Endothelial cell of umbilical vein (primary cell): ENCODE data around the gene RAD51B. TPM values are rescaled to one million over a fixed set of nuclear protein-coding genes. Genes with fewer than 3 reads are reported as not detected.

ENCODE experiments used
- BruUV-seq: library from RNA; stranded (reverse); fragments of 400-500 nt; replicated peaks from 2 replicates; lab custom pipeline; 2021; lab: Mats Ljungman, UMichigan
- CTCF ChIA-PET: fragments of 300-600, 350-600 bp; sonication (Branson Sonifier 250); formaldehyde crosslinking; loops from one replicate; lab custom pipeline; 2021; ENCODE audit warnings: antibody characterized with exemption, inconsistent platforms; lab: Charles Lee
- POLR2A ChIA-PET: fragments of 300-600, 350-600 bp; sonication (Branson Sonifier 250); formaldehyde crosslinking; loops from one replicate; lab custom pipeline; 2021; ENCODE audit warnings: antibody characterized with exemption, inconsistent platforms; lab: Charles Lee
- DNase-seq: peaks from one replicate; pipeline ENCODE4 v3.0.0-alpha.2; 2011; ENCODE audit warnings: low read depth, low spot score
- FAIRE-seq: peaks from 2 replicates; lab custom pipeline; 2011; peaks lifted over from hg19 to GRCh38; lab: Jason Lieb, UNC
- H2AFZ ChIP-seq: 2 replicates; pipeline ENCODE4 v1.6.0; 2012; ENCODE audit warnings: low read depth, low read length, control low read depth, inconsistent platforms
- H3K27ac ChIP-seq: 2 replicates; pipeline ENCODE4 v1.5.1; 2011; ENCODE audit warnings: low read depth, mild to moderate bottlenecking, control low read depth, low read length, moderate library complexity; ENCODE audit not compliant: insufficient read depth
- H3K27me3 ChIP-seq, 2 experiments: 2 replicates each; pipeline versions ENCODE4 v1.6.0 to v1.6.1; 2011; ENCODE audit warnings: low read length in 2 of 2, mixed read lengths in 1 of 2; ENCODE audit not compliant: control insufficient read depth in 2 of 2, insufficient read depth in 2 of 2
- H3K36me3 ChIP-seq, 2 experiments: 2 replicates in 1 of 2; 3 replicates in 1 of 2; pipeline ENCODE4 v1.5.1; 2011; ENCODE audit warnings: low read length in 2 of 2, mild to moderate bottlenecking in 1 of 2, moderate library complexity in 1 of 2; ENCODE audit not compliant: control insufficient read depth in 2 of 2, insufficient read depth in 2 of 2; ENCODE audit errors: extremely low read depth in 1 of 2
- H3K4me1 ChIP-seq: 3 replicates; pipeline ENCODE4 v1.5.1; 2011; ENCODE audit warnings: mild to moderate bottlenecking, low read length; ENCODE audit not compliant: control insufficient read depth, insufficient read depth; ENCODE audit errors: extremely low read depth
- H3K4me2 ChIP-seq: 2 replicates; pipeline ENCODE4 v1.6.1; 2011; ENCODE audit warnings: low read length, control low read depth, mixed read lengths; ENCODE audit not compliant: insufficient read depth
- H3K4me3 ChIP-seq, 3 experiments: fragments of 200-600 bp in 1 of 3; sonication (generic), shearing (Covaris generic) in 1 of 3; replicated peaks in 1 of 3; 2 replicates each; pipeline ENCODE4 v1.5.1; 2011 to 2016; ENCODE audit warnings: control low read depth in 3 of 3, low read length in 3 of 3, mild to moderate bottlenecking in 2 of 3, inconsistent platforms in 1 of 3, low read depth in 1 of 3, moderate library complexity in 1 of 3; ENCODE audit not compliant: insufficient read depth in 1 of 3
- H3K79me2 ChIP-seq: 2 replicates; pipeline ENCODE4 v1.6.0; 2012; ENCODE audit warnings: low read length, inconsistent platforms; ENCODE audit not compliant: control insufficient read depth, insufficient read depth
- H3K9ac ChIP-seq: replicated peaks from 2 replicates; pipeline ENCODE3; 2011; ENCODE audit warnings: low read length, control low read depth; ENCODE audit not compliant: insufficient read depth; ENCODE audit errors: extremely low read depth
- H3K9me1 ChIP-seq: replicated peaks from 3 replicates; pipeline ENCODE4 v1.6.0; 2011; ENCODE audit warnings: mild to moderate bottlenecking, low read length; ENCODE audit not compliant: control insufficient read depth, insufficient read depth; ENCODE audit errors: extremely low read depth
- H3K9me3 ChIP-seq: replicated peaks from 2 replicates; pipeline ENCODE4 v1.5.1; 2012; ENCODE audit warnings: low read length, inconsistent platforms; ENCODE audit not compliant: control insufficient read depth, insufficient read depth
- H4K20me1 ChIP-seq: replicated peaks from 2 replicates; pipeline ENCODE3; 2011; ENCODE audit warnings: mild to moderate bottlenecking, low read length; ENCODE audit not compliant: control insufficient read depth, insufficient read depth; ENCODE audit errors: extremely low read depth
- EZH2 ChIP-seq: IDR thresholded peaks from 2 replicates; pipeline ENCODE4 v1.6.1; 2012; ENCODE audit warnings: borderline replicate concordance, low read depth, mild to moderate bottlenecking, moderate library complexity, low read length, inconsistent platforms; ENCODE audit not compliant: severe bottlenecking
- GATA2 ChIP-seq: IDR thresholded peaks from 2 replicates; pipeline ENCODE4 v1.7.0; 2011; ENCODE audit warnings: low read depth, mild to moderate bottlenecking, moderate library complexity, mixed read lengths, low read length; ENCODE audit not compliant: insufficient read length, insufficient read depth
- JUN ChIP-seq: IDR thresholded peaks from 2 replicates; pipeline ENCODE4 v1.6.1; 2011; ENCODE audit warnings: borderline replicate concordance, low read depth; ENCODE audit not compliant: insufficient read length, insufficient read depth
- MYC ChIP-seq: IDR thresholded peaks from one replicate; pipeline ENCODE4 v1.6.1; 2011; ENCODE audit warnings: mild to moderate bottlenecking, low read depth, low read length
- POLR2A ChIP-seq: IDR thresholded peaks from 2 replicates; pipeline ENCODE4 v1.6.1; 2012; ENCODE audit warnings: low read depth, mild to moderate bottlenecking, control low read depth, low read length
- POLR2AphosphoS5 ChIP-seq: IDR thresholded peaks from 2 replicates; pipeline ENCODE4 v1.6.1; 2012; ENCODE audit warnings: low read depth, mild to moderate bottlenecking, control low read depth, low read length, moderate library complexity; ENCODE audit not compliant: insufficient read depth
- dilution Hi-C: fragments of 300-500 bp; cut with MboI; formaldehyde crosslinking; loops from one replicate; pipeline ENCODE4 v1.15.0; 2019; ENCODE audit warnings: low sequenced_read_pairs; ENCODE audit not compliant: extremely low pct_ligation_motif_present
- intact Hi-C: fragments of 100-400 bp; cut with micrococcal nuclease; formaldehyde crosslinking; loops from one replicate; pipeline ENCODE4 v1.10.0; 2022
- polyA plus RNA-seq, 4 experiments: library from polyadenylated mRNA; depleted of rRNA in 3 of 4; stranded (reverse) in 3 of 4; unstranded in 1 of 4; fragments of >200 nt; gene quantifications; 2 replicates each; pipeline versions ENCODE4 v1.2.1 to v1.2.3, GENCODE V29; 2011 to 2012; ENCODE audit warnings: missing spikeins in 1 of 4
- total RNA-seq: library from RNA; stranded (reverse); gene quantifications from 2 replicates; pipeline ENCODE4 v1.2.3, GENCODE V29; 2021
- TF ChIP-seq, protein P1 (sequence below), 2 donors: IDR thresholded peaks; 1 replicate in 1 of 2; 2 replicates in 1 of 2; pipeline ENCODE4 v1.5.1; 2011; ENCODE audit warnings: low read length in 2 of 2, mild to moderate bottlenecking in 2 of 2, moderate library complexity in 2 of 2, control low read depth in 1 of 2, inconsistent platforms in 1 of 2, low read depth in 1 of 2; ENCODE audit not compliant: insufficient read depth in 1 of 2; ENCODE audit errors: extremely low read depth in 1 of 2
- TF ChIP-seq, protein P2 (sequence below): IDR thresholded peaks from 2 replicates; pipeline ENCODE4 v1.6.1; 2011; ENCODE audit not compliant: insufficient read depth, insufficient read length

Gene RAD51B
- total and polyA plus RNA-seq, 2 donors (not counting 3 experiments of a cell fraction or from before 2014, with no cell fraction given): 3.9 to 19.0 TPM

DNA sequence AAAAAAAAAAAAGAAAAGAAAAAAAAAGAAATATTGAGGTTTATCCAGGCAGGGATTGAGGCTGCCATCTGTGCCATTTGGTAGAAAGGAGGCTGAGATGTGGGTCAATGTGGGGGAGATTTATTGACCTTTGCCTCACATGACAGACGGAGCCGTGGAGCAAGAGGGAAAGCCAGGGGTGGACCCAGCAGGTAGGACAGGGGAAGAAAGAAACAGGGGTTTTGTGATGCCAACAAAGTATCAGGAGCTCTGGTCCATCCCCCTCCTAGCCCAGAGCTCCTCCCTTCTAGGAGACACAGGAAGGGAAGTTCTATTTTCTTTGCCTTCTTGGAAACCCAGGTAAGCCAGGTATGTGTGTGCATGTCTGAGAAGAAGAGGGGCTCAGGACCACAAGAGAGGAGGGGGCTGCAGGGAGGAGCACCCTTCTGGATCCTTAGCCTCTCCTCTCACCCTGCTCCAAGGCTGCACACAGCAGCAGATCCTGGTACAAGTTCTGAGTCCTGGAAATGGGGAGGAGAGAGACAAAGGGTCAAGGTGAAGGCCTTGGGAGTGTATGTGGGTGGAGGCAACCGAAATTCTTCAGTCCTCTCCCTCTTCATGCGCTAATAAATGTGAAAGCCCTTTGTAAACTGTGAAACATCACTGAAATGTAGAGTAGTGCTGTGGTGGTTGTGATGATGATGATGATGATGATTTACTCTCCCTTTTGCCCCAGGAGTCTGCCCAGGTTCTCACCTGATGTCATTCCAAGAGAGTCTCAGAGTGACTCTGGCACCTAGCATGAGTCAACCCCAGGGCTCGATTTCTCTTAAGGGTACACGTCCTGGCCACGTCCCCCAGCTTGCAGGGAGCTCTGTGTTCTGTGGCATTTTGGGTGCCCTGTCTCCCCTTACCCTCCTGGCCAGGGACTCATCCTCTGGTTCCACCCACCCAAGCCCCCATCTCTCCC is 947.0 kb downstream of the RAD51B start:
- H3K9me1 ChIP-seq: no peaks in the 10 kb centered on the region
- no peak for DNase-seq
- TF ChIP-seq POLR2AphosphoS5 (no peak), GATA2 (no peak), JUN (no peak), EZH2 (no peak), MYC (no peak), POLR2A (no peak)
- TF ChIP-seq, protein P1, sequence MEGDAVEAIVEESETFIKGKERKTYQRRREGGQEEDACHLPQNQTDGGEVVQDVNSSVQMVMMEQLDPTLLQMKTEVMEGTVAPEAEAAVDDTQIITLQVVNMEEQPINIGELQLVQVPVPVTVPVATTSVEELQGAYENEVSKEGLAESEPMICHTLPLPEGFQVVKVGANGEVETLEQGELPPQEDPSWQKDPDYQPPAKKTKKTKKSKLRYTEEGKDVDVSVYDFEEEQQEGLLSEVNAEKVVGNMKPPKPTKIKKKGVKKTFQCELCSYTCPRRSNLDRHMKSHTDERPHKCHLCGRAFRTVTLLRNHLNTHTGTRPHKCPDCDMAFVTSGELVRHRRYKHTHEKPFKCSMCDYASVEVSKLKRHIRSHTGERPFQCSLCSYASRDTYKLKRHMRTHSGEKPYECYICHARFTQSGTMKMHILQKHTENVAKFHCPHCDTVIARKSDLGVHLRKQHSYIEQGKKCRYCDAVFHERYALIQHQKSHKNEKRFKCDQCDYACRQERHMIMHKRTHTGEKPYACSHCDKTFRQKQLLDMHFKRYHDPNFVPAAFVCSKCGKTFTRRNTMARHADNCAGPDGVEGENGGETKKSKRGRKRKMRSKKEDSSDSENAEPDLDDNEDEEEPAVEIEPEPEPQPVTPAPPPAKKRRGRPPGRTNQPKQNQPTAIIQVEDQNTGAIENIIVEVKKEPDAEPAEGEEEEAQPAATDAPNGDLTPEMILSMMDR (IDR thresholded peaks at IDR 0.05; ENCODE audit: extremely low read depth in 1 of 2, insufficient read depth in 1 of 2, low read depth in 1 of 2, low read length in 2 of 2): no peak
- TF ChIP-seq, protein P2, sequence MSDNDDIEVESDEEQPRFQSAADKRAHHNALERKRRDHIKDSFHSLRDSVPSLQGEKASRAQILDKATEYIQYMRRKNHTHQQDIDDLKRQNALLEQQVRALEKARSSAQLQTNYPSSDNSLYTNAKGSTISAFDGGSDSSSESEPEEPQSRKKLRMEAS: no peak
- intact Hi-C loops: no loop called here
- peaks cover 24% of the 10 kb centered on the region for H3K4me1 ChIP-seq
- CTCF ChIA-PET: no interaction called here
- POLR2A ChIA-PET: no interaction called here
- no peaks in the 10 kb centered on the region for H3K36me3 ChIP-seq
- no peak overlapping the region for H3K9ac ChIP-seq
- no TSS peak for BruUV-seq
- H3K4me3 ChIP-seq: no peak overlapping the region
- no peaks in the 10 kb centered on the region for H3K9me3 ChIP-seq
- dilution Hi-C loops: no loop called here
- FAIRE-seq: no peak
- no peak overlapping the region for H2AFZ ChIP-seq
- H4K20me1 ChIP-seq: no peaks in the 10 kb centered on the region
- H3K27me3 ChIP-seq: no peaks in the 10 kb centered on the region
- no peak overlapping the region for H3K4me2 ChIP-seq
- H3K27ac ChIP-seq: no peak overlapping the region
- no peaks in the 10 kb centered on the region for H3K79me2 ChIP-seq
